PC-3 (cell line): ENCODE data around the gene SH3BP5. TPM values are rescaled to one million over a fixed set of nuclear protein-coding genes. Genes with fewer than 3 reads are reported as not detected.

ENCODE experiments used
- ATAC-seq: fragments of 200-7000 bp; cut with Tn5 transposase; 2 replicates; pipeline ENCODE4 v1.9.1; 2020; ENCODE audit warnings: mild to moderate bottlenecking, moderate library complexity
- BruUV-seq: library from RNA; stranded (reverse); fragments of 400-500 nt; replicated peaks from 2 replicates; lab custom pipeline; 2021; lab: Mats Ljungman, UMichigan
- CTCF ChIA-PET: fragments of 300-600 bp; sonication (Branson Sonifier 250); formaldehyde crosslinking; loops from one replicate; lab custom pipeline; 2022; ENCODE audit warnings: antibody characterized with exemption; lab: Charles Lee
- POLR2A ChIA-PET: fragments of 300-600 bp; sonication (Branson Sonifier 250); formaldehyde crosslinking; loops from one replicate; lab custom pipeline; 2022; ENCODE audit warnings: antibody characterized with exemption; ENCODE audit not compliant: unreplicated experiment; lab: Charles Lee
- DNase-seq: peaks from one replicate; pipeline ENCODE4 v3.0.0-alpha.2; 2015
- H2AFZ ChIP-seq: fragments of 300-600 bp; sonication (generic); 2 replicates; pipeline ENCODE4 v1.6.0; 2016; ENCODE audit warnings: antibody characterized with exemption, low read length
- H3F3A ChIP-seq: fragments of 300-600 bp; sonication (generic); one replicate; pipeline ENCODE4 v1.6.0; 2017; ENCODE audit warnings: antibody characterized with exemption, low read length, control low read depth, mild to moderate bottlenecking; ENCODE audit not compliant: unreplicated experiment
- H3K27ac ChIP-seq: fragments of 300-600 bp; sonication (generic); 2 replicates; pipeline ENCODE4 v1.5.1; 2016; ENCODE audit warnings: mild to moderate bottlenecking, low read length
- H3K27me3 ChIP-seq: fragments of 300-600 bp; sonication (generic); 2 replicates; pipeline ENCODE4 v1.6.1; 2016; ENCODE audit warnings: low read length, mixed read lengths
- H3K36me3 ChIP-seq: fragments of 300-600 bp; sonication (generic); 2 replicates; pipeline ENCODE4 v1.6.1; 2016; ENCODE audit warnings: low read depth, mixed run types, low read length, mixed read lengths
- H3K4me1 ChIP-seq: fragments of 300-600 bp; sonication (generic); 2 replicates; pipeline ENCODE4 v1.5.1; 2016; ENCODE audit warnings: low read length; ENCODE audit not compliant: insufficient read depth
- H3K4me2 ChIP-seq: fragments of 300-600 bp; sonication (generic); 2 replicates; pipeline ENCODE4 v1.6.0; 2016; ENCODE audit warnings: low read length
- H3K4me3 ChIP-seq: fragments of 300-600 bp; sonication (generic); 2 replicates; pipeline ENCODE4 v1.5.1; 2016; ENCODE audit warnings: mild to moderate bottlenecking, low read length, mixed read lengths
- H3K79me2 ChIP-seq: fragments of 300-600 bp; sonication (generic); 2 replicates; pipeline ENCODE4 v1.6.1; 2017; ENCODE audit warnings: low read length, mixed read lengths
- H3K9ac ChIP-seq: fragments of 300-600 bp; sonication (generic); 2 replicates; pipeline ENCODE4 v1.6.0; 2016; ENCODE audit warnings: mild to moderate bottlenecking, low read length
- H3K9me2 ChIP-seq: fragments of 300-600 bp; sonication (generic); replicated peaks from 2 replicates; pipeline ENCODE4 v1.6.1; 2016; ENCODE audit warnings: mixed run types, low read length, mixed read lengths
- H3K9me3 ChIP-seq: fragments of 300-600 bp; sonication (generic); 2 replicates; pipeline ENCODE4 v1.6.1; 2016; ENCODE audit warnings: low read length, mixed read lengths
- H4K20me1 ChIP-seq: fragments of 300-600 bp; sonication (generic); 2 replicates; pipeline ENCODE4 v1.6.1; 2016; ENCODE audit warnings: low read length, mixed read lengths
- CTCF ChIP-seq: fragments of 300-600 bp; sonication (generic); conservative IDR thresholded peaks from 2 replicates; pipeline ENCODE4 v1.5.1; 2017; ENCODE audit warnings: antibody characterized with exemption, low read depth, mild to moderate bottlenecking, low read length
- EZH2 ChIP-seq: fragments of 300-600 bp; sonication (generic); IDR thresholded peaks from one replicate; pipeline ENCODE4 v1.6.1; 2017; ENCODE audit warnings: antibody characterized with exemption, mild to moderate bottlenecking, low read length; ENCODE audit not compliant: unreplicated experiment
- EZH2phosphoT487 ChIP-seq: fragments of 300-600 bp; sonication (generic); IDR thresholded peaks from 2 replicates; pipeline ENCODE4 v1.6.1; 2018; ENCODE audit warnings: mild to moderate bottlenecking, antibody characterized with exemption, low read length, borderline replicate concordance
- intact Hi-C: fragments of 100-400 bp; cut with micrococcal nuclease; formaldehyde crosslinking; loops from 2 replicates; pipeline ENCODE4 v1.9.0; 2023
- total RNA-seq: library from RNA; depleted of rRNA; stranded (reverse); fragments of >200 nt; gene quantifications from 2 replicates; pipeline ENCODE4 v1.2.3, GENCODE V29; 2014

Gene SH3BP5
- total RNA-seq, 1 experiment from 2014 or later, result 21.2 TPM

- intact Hi-C loops, result no loop called here
- ChIA-PET POLR2A (no interaction called here), CTCF (no interaction called here)
- Histone ChIP-seq H4K20me1 (no peaks in the 10 kb centered on the region), H3K4me3 (no peak overlapping the region), H3K79me2 (no peaks in the 10 kb centered on the region), H2AFZ (no peak overlapping the region), H3K27me3 (no peaks in the 10 kb centered on the region), H3K36me3 (no peaks in the 10 kb centered on the region), H3K27ac (no peak overlapping the region), H3K9me2 (no peaks in the 10 kb centered on the region), H3K4me2 (no peak overlapping the region), H3K9ac (no peak overlapping the region), H3F3A (no peaks in the 10 kb centered on the region), H3K9me3 (no peaks in the 10 kb centered on the region), H3K4me1 (peaks cover 22% of the 10 kb centered on the region)
- no peak for TF ChIP-seq EZH2
- no peak for TF ChIP-seq EZH2phosphoT487
- TF ChIP-seq CTCF, result peak; percentile 27; the same call in 1 of the 2 replicates
- no peak for ATAC-seq
- no peak for DNase-seq
- BruUV-seq, result no TSS peak
Measured at GRCh38 chr3:15272426-15273196, 59.8 kb downstream of the SH3BP5 start.

DNA sequence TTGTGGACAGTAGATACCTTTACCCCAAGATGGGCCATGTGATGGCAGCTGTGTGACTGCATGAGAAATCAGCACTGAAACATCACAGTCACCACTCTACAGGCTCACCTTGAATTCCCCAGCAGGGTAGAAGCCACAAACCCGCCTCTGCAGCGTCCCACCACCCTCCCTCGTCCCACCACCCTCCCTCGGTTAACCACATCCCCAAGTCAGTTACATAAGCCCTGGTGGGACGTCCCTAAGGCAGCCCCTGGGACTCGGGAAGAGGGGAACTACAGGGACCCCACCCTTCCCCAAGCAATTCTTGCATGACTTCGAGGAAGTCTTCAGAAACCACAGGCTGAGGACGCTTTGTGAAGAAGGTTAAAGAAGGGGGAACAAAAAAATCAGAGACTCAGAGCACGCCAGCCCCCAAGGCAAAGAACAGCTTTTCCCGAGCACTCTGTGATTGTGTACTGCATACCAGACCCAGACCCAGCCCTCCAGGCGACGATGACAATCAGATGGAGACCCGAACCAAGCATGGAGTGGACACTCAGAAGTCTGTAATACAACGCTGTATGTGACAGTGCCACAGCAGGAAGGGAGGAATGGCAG, 60.5 kb downstream of the SH3BP5 start:
- Histone ChIP-seq H3K9me2 (no peaks in the 10 kb centered on the region), H3F3A (no peaks in the 10 kb centered on the region), H3K79me2 (no peaks in the 10 kb centered on the region), H3K4me2 (no peak overlapping the region), H3K4me3 (no peak overlapping the region), H3K4me1 (peaks cover 22% of the 10 kb centered on the region), H2AFZ (no peak overlapping the region), H3K27me3 (no peaks in the 10 kb centered on the region), H4K20me1 (no peaks in the 10 kb centered on the region), H3K27ac (no peak overlapping the region), H3K9me3 (no peaks in the 10 kb centered on the region), H3K36me3 (no peaks in the 10 kb centered on the region), H3K9ac (no peak overlapping the region)
- POLR2A ChIA-PET, result no interaction called here
- no TSS peak for BruUV-seq
- TF ChIP-seq CTCF, result no peak
- TF ChIP-seq EZH2phosphoT487, result no peak
- no peak for TF ChIP-seq EZH2
- ATAC-seq, result no peak
- intact Hi-C loops, result no loop called here
- CTCF ChIA-PET, result interaction anchor here (0.6 to 0.7 kb wide), 2 partner anchors 38 to 89 kb away, joined by 3 read pairs; no protein-coding TSS in a partner anchor
- DNase-seq, result no peak

DNA sequence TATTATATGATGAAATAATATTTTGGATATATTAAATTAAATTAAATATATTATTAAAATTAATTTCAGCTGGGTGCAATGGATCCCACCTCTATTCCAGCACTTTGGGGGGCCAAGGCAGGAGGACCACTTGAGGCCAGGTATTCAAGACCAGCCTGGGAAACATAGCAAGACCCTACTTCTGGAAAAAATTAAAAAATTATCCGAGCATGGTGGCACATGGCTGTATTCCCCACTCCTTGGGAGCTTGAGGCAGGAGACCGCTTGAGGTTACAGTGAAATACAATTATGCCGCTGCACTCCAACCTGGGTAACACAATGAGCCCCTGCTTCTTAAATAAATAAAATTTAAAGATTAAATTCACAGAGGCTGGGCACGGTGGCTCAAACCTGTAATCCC, 61.4 kb downstream of the SH3BP5 start:
- Histone ChIP-seq H3K36me3 (no peaks in the 10 kb centered on the region), H3K4me3 (no peak overlapping the region), H3K27me3 (no peaks in the 10 kb centered on the region), H3K9ac (no peak overlapping the region), H4K20me1 (no peaks in the 10 kb centered on the region), H3K4me2 (no peak overlapping the region), H3K9me2 (no peaks in the 10 kb centered on the region), H3K27ac (no peak overlapping the region), H2AFZ (no peak overlapping the region), H3K79me2 (no peaks in the 10 kb centered on the region), H3F3A (no peaks in the 10 kb centered on the region), H3K4me1 (peaks cover 22% of the 10 kb centered on the region), H3K9me3 (no peaks in the 10 kb centered on the region)
- ATAC-seq (no peak), DNase-seq (no peak)
- ChIA-PET CTCF (interaction anchor here (0.6 to 0.7 kb wide), 2 partner anchors 39 to 90 kb away, joined by 3 read pairs; no protein-coding TSS in a partner anchor), POLR2A (no interaction called here)
- TF ChIP-seq EZH2phosphoT487, result no peak
- no peak for TF ChIP-seq EZH2
- no peak for TF ChIP-seq CTCF
- intact Hi-C loops, result no loop called here
- BruUV-seq, result no TSS peak
